GM19328 (cell line): ENCODE results near the gene SLC2A9.
"Not testable (repeated sequence)": the region's sequence is repeated elsewhere in the genome, so short reads cannot be mapped to it uniquely, and the experiment has no call there.

Experiments
- ATAC-seq: cut with Tn5 transposase; IDR thresholded peaks from one replicate; pipeline ENCODE4 v1.9.1; 2021; ENCODE audit warnings: mild to moderate bottlenecking, moderate library complexity; ENCODE audit not compliant: unreplicated experiment

The SLC2A9 gene

GRCh38 chr4:10002278-10002677 lies 19.0 kb downstream of the SLC2A9 start:
- ATAC-seq = no peak

GRCh38 chr4:10001757-10002156 lies 19.5 kb downstream of the SLC2A9 start:
- no peak for ATAC-seq

- ATAC-seq = peak; percentile 35
Measured at GRCh38 chr4:9999956-10000561, 21.2 kb downstream of the SLC2A9 start.

- no peak for ATAC-seq
Measured at GRCh38 chr4:9997886-9998285, 23.4 kb downstream of the SLC2A9 start.

GRCh38 chr4:9996319-9997110 lies 24.8 kb downstream of the SLC2A9 start:
- ATAC-seq = no peak

- ATAC-seq = no peak
Measured at GRCh38 chr4:9994246-9994847, 26.9 kb downstream of the SLC2A9 start.

GRCh38 chr4:9989918-9990635 lies 31.2 kb downstream of the SLC2A9 start:
- ATAC-seq = no peak

DNA sequence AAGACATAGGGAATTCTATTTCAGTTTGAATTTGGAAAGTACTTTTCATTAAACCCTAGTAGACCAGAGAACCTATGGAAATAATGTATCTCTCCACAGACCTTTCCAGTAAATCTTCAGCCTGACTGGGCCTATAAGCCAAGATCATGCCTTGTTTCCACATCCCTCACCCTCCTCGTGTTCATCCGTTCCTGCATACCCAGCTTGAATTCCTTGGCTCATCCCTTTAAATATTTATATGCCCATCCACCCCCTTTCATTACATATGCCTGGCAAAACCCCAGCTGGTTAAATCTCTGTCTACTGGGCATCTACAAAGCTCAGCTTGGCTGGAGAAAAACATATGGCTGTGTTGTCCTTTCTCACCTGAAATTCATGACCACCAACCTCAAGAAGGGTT lies 32.4 kb downstream of the SLC2A9 start:
- no peak for ATAC-seq

GRCh38 chr4:9988363-9988749 lies 32.9 kb downstream of the SLC2A9 start:
- no peak for ATAC-seq

DNA sequence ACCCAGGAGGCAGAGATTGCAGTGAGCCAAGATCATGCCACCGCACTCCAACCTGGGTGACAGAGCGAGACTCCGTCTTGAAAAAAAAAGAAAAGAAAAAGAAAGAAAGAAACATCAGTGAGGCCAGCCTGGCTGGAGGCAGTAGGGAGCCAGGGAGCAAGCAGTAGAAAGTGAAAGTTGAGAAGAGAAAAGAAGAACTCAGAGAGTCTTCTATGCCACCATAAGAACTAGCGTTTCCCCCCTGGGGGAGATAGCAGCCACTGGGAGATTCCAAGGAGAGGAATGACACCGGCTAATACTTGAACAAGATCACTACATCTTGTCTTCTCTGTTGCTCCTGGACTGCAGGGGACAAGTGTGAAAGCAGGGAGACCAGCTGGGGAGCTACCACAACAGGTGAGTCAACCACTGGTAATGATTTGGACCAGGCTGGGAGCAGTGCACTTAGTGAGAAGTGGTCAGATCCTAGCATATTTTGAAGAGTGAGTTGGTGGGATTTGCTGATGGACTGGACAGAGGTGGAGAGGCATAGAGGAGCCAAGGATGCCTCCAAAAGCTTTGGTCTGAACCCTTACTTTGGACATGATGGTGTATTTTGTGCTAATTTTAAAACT lies 33.4 kb downstream of the SLC2A9 start:
- no peak for ATAC-seq

GRCh38 chr4:9984621-9985020 lies 36.7 kb downstream of the SLC2A9 start:
- no peak for ATAC-seq

DNA sequence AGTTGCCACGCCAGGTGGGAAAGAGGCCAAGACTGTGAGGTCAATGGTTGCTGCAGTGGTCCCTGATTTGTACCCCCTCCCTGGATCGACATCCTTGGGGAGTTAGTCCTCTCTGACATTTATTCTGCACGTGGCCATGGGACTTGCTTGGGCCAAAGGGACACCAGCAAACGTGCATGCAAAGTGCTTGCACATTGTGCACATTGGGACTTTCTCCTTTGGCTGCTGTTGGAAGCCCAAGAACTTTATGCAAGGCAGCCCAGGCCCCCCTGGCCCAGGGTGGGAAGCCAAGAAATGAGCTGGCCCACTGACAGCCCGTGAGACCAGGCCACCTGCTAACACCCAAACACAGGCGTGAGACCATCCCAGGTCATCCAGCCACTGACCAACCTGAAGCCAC lies 38.1 kb downstream of the SLC2A9 start:
- ATAC-seq = no peak

- ATAC-seq = not testable (repeated sequence)
Measured at GRCh38 chr4:9981899-9982298, 39.4 kb downstream of the SLC2A9 start.

DNA sequence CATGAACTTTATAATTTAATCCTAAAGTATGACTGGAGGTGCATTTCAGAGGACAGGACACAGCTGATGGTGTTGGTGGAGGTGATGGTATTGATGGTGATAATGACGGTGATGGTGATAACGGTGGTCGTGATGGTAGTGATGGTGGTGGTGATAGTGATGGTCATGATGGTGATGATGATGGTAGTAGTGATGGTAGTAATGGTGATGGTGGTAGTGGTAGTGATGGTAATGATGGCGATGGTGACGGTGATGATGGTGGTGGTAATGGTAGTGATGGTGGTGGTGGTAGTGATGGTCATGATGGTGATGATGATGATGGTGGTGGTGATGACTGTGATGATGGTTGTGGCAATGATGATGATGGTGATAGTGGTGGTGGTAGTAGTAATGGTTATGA lies 40.4 kb downstream of the SLC2A9 start:
- no peak for ATAC-seq

GRCh38 chr4:9979101-9979701 lies 42.1 kb downstream of the SLC2A9 start:
- no peak for ATAC-seq

DNA sequence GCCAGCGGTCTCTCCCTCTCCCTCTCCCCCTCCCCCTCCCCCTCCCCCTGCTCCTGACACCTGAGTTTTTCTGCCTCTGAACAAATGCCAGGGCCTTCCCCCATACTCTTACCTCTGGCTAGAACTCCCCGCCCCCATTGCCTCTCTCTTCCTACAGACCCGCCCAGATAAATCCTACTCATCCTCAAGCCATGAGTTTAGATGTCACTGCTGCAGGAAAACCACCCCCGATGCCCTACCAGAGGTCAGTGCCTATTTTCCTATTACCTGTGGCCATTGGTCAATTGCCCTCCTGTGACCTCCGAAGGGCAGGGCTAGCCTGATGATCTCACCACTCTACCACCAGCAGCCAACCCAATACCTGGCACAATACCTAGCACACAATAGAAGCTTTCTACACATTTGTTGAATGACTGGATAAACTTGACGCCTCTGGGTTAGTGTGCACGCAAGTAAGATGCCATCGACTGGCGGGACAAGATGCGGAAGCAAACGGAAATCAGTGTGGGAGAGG lies 43.7 kb downstream of the SLC2A9 start:
- no peak for ATAC-seq

- ATAC-seq = no peak
Measured at GRCh38 chr4:9976781-9977180, 44.5 kb downstream of the SLC2A9 start.

GRCh38 chr4:9976293-9976692 lies 45.0 kb downstream of the SLC2A9 start:
- ATAC-seq = no peak

DNA sequence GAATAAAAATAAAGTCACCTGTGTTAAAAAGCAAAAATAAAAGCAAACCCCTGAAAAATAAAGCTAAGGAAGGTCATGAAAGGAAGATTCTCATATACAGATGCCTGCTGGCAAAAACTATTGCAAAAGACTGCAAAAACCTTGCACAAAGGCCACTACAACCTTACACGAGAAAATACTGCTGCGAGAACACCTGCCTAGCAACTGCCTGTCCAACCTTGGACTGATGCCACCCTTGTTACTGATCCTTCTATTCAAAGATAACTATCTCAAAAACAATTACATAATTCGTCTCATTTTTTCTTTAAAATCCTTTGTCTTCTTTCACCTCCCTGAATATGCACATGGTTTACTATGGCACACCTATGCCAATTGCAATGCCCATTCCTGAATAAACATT lies 49.6 kb downstream of the SLC2A9 start:
- ATAC-seq = no peak

GRCh38 chr4:9970399-9971011 lies 50.8 kb downstream of the SLC2A9 start:
- peak; percentile 87 for ATAC-seq
